K562 (cell line): ENCODE results near the gene NLE1. TPM values are rescaled to one million over a fixed set of nuclear protein-coding genes. Genes with fewer than 3 reads are reported as not detected.
A peak's percentile ranks its signal among the peaks of the same experiment; 100 is the strongest.

Experiments used
- CBX1 ChIP-seq: sonication (generic); IDR thresholded peaks from 2 replicates; pipeline ENCODE4 v1.6.1; 2016; ENCODE audit warnings: antibody characterized with exemption, low read depth, mild to moderate bottlenecking
- CREM ChIP-seq: IDR thresholded peaks from 2 replicates; pipeline ENCODE4 v1.6.1; 2014; ENCODE audit warnings: antibody characterized with exemption, low read depth
- E2F5 ChIP-seq: sonication (generic); formaldehyde crosslinking; IDR thresholded peaks from 2 replicates; pipeline ENCODE4 v1.8.0; 2022; ENCODE audit warnings: mild to moderate bottlenecking, missing genetic modification reagents
- E2F6 ChIP-seq, 2 experiments: IDR thresholded peaks; 2 replicates each; pipeline ENCODE4 v1.6.1; 2011; ENCODE audit warnings: borderline replicate concordance in 1 of 2, control low read depth in 1 of 2, low read depth in 1 of 2, low read length in 1 of 2, mild to moderate bottlenecking in 1 of 2, mixed read lengths in 1 of 2, moderate library complexity in 1 of 2; ENCODE audit not compliant: insufficient read depth in 1 of 2, insufficient read length in 1 of 2, poor library complexity in 1 of 2, severe bottlenecking in 1 of 2; ENCODE audit errors: extremely low read depth in 1 of 2
- IRF9 ChIP-seq: fragments of 450-650 bp; IDR thresholded peaks from 2 replicates; pipeline ENCODE4 v1.6.1; 2016; ENCODE audit warnings: missing biosample characterization, missing genetic modification characterization
- PATZ1 ChIP-seq: fragments of 250-450 bp; sonication (Bioruptor Pico); IDR thresholded peaks from 2 replicates; pipeline ENCODE4 v1.5.0; 2020; ENCODE audit warnings: mild to moderate bottlenecking, borderline replicate concordance
- TCF7L2 ChIP-seq: fragments of 150-350 bp; IDR thresholded peaks from 2 replicates; pipeline ENCODE4 v1.6.1; 2016; ENCODE audit warnings: low read depth, mild to moderate bottlenecking, low read length, moderate library complexity
- TFAP4 ChIP-seq: sonication (generic); formaldehyde crosslinking; IDR thresholded peaks from 2 replicates; pipeline ENCODE4 v1.8.0; 2022; ENCODE audit warnings: missing genetic modification reagents, mild to moderate bottlenecking, moderate library complexity, borderline replicate concordance
- ZNF212 ChIP-seq: fragments of 450-650 bp; formaldehyde crosslinking; IDR thresholded peaks from 2 replicates; pipeline ENCODE4 v1.4.0; 2020; ENCODE audit warnings: mild to moderate bottlenecking
- ZNF282 ChIP-seq: sonication (generic); formaldehyde crosslinking; IDR thresholded peaks from 2 replicates; pipeline ENCODE4 v1.8.1; 2023; ENCODE audit warnings: missing genetic modification reagents
- ZNF609 ChIP-seq: sonication (generic); formaldehyde crosslinking; IDR thresholded peaks from 2 replicates; pipeline ENCODE4 v1.8.1; 2023; ENCODE audit warnings: missing genetic modification reagents, mild to moderate bottlenecking, borderline replicate concordance
- ZNF639 ChIP-seq, 2 experiments: fragments of 200-800 bp in 1 of 2; sonication (Bioruptor generic) in 1 of 2; sonication (generic) in 1 of 2; formaldehyde crosslinking in 1 of 2; IDR thresholded peaks in 1 of 2; conservative IDR thresholded peaks in 1 of 2; 2 replicates each; pipeline versions ENCODE4 v1.5.0 to v1.6.1; 2016 to 2020; ENCODE audit warnings: missing compliant biosample characterization in 1 of 2, missing genetic modification characterization in 1 of 2, missing genetic modification reagents in 1 of 2
- ZNF764 ChIP-seq: fragments of 250-450 bp; sonication (Bioruptor Pico); IDR thresholded peaks from 2 replicates; pipeline ENCODE4 v1.4.0; 2020; ENCODE audit warnings: low read depth, mild to moderate bottlenecking, moderate library complexity
- polyA plus RNA-seq, 8 experiments: library from polyadenylated mRNA; depleted of rRNA in 4 of 8; stranded (reverse) in 5 of 8; unstranded in 3 of 8; fragments of >200 nt; fragmentation: Nextera tagmentation in 2 of 8; fragmentation: Illumina TruSeq in 1 of 8; extraction: Ambion mirVana in 2 of 8; extraction: Trizol in 1 of 8; gene quantifications; 2 replicates each; pipeline versions ENCODE4 v1.2.1 to v1.2.3, GENCODE V29; 2011 to 2014; ENCODE audit warnings: inconsistent platforms in 1 of 8, missing spikeins in 1 of 8
- total RNA-seq, 7 experiments: library from RNA; depleted of rRNA in 6 of 7; stranded (reverse); fragments of >200 nt in 6 of 7; fragmentation: Illumina TruSeq in 2 of 7; extraction: Trizol in 2 of 7; gene quantifications; 2 replicates each; pipeline versions ENCODE4 v1.2.1 to v1.2.3, GENCODE V29; 2011 to 2021; ENCODE audit warnings: low replicate concordance in 1 of 7

Gene NLE1
- total and polyA plus RNA-seq, 9 of the 15 experiments (the other 6 are each of a cell fraction or from before 2014, with no cell fraction given), result 3.8 to 69.0 (median 29.4) TPM

GRCh38 chr17:35088356-35088880, 53.7 kb downstream of the NLE1 start (continued):
- TF ChIP-seq E2F6 (IDR thresholded peaks at IDR 0.05; ENCODE audit: borderline replicate concordance in 1 of 2, extremely low read depth in 1 of 2, insufficient read depth in 1 of 2, insufficient read length in 1 of 2, low read depth in 1 of 2, low read length in 1 of 2, poor library complexity in 1 of 2, severe bottlenecking in 1 of 2) (peak in 1 of 2 experiments; percentile 18), ZNF212 (no peak), ZNF639 (CRISPR knock-in tag; conservative IDR thresholded peaks at IDR 0.05 in 1 of 2, IDR thresholded peaks at IDR 0.05 in 1 of 2) (no peak), CBX1 (no peak), ZNF764 (CRISPR knock-in tag) (no peak), ZNF282 (CRISPR knock-in tag) (no peak), PATZ1 (CRISPR knock-in tag) (no peak), E2F5 (CRISPR knock-in tag) (no peak), ZNF609 (CRISPR knock-in tag) (no peak), IRF9 (tag) (no peak), TCF7L2 (no peak), TFAP4 (0 out of 2 replicates have a peak, but pooled peaks have one; percentile 13), CREM (no peak)
